Hepatocyte (in vitro differentiated cells): ENCODE measurements around the gene SOD2. TPM values are rescaled to one million over a fixed set of nuclear protein-coding genes. Genes with fewer than 3 reads are reported as not detected.
A peak's percentile ranks its signal among the peaks of the same experiment; 100 is the strongest.

Source experiments
- DNase-seq: peaks from one replicate; pipeline ENCODE4 v3.0.0-alpha.2; 2016; ENCODE audit warnings: low spot score
- H2AFZ ChIP-seq: fragments of 200-600 bp; sonication (generic); 2 replicates; pipeline ENCODE4 v1.6.0; 2016; ENCODE audit warnings: antibody characterized with exemption, mild to moderate bottlenecking
- H3K27ac ChIP-seq: fragments of 200-600 bp; sonication (generic); 2 replicates; pipeline ENCODE4 v1.5.1; 2016; ENCODE audit warnings: mild to moderate bottlenecking
- H3K27me3 ChIP-seq: fragments of 200-600 bp; sonication (generic); 2 replicates; pipeline ENCODE4 v1.6.1; 2016
- H3K36me3 ChIP-seq: fragments of 200-600 bp; sonication (generic); replicated peaks from 2 replicates; pipeline ENCODE4 v1.5.1; 2016; ENCODE audit warnings: low read depth; ENCODE audit not compliant: insufficient read depth
- H3K4me1 ChIP-seq: fragments of 200-600 bp; sonication (generic); 2 replicates; pipeline ENCODE4 v1.5.1; 2016; ENCODE audit warnings: mild to moderate bottlenecking, moderate library complexity; ENCODE audit not compliant: insufficient read depth
- H3K4me2 ChIP-seq: fragments of 200-600 bp; sonication (generic); 2 replicates; pipeline ENCODE4 v1.6.0; 2016
- H3K4me3 ChIP-seq: fragments of 200-600 bp; sonication (generic); 2 replicates; pipeline ENCODE4 v1.5.1; 2016; ENCODE audit warnings: mild to moderate bottlenecking
- H3K79me2 ChIP-seq: fragments of 200-600 bp; sonication (generic); 2 replicates; pipeline ENCODE4 v1.6.0; 2017; ENCODE audit warnings: mild to moderate bottlenecking
- H3K9me2 ChIP-seq: fragments of 200-600 bp; sonication (generic); replicated peaks from 2 replicates; pipeline ENCODE4 v1.6.0; 2017; ENCODE audit warnings: mild to moderate bottlenecking; ENCODE audit not compliant: insufficient read depth
- H3K9me3 ChIP-seq: fragments of 200-600 bp; sonication (generic); 2 replicates; pipeline ENCODE4 v1.5.1; 2016; ENCODE audit warnings: low read depth, mild to moderate bottlenecking
- H4K20me1 ChIP-seq: fragments of 200-600 bp; sonication (generic); 2 replicates; pipeline ENCODE4 v1.6.0; 2016; ENCODE audit warnings: mild to moderate bottlenecking; ENCODE audit not compliant: insufficient read depth, poor library complexity, severe bottlenecking
- CTCF ChIP-seq: fragments of 200-600 bp; sonication (generic); IDR thresholded peaks from 2 replicates; pipeline ENCODE4 v1.5.1; 2016; ENCODE audit warnings: antibody characterized with exemption, mild to moderate bottlenecking; ENCODE audit not compliant: poor library complexity
- EZH2 ChIP-seq: fragments of 200-600 bp; sonication (generic); IDR thresholded peaks from 2 replicates; pipeline ENCODE4 v1.6.1; 2016; ENCODE audit warnings: antibody characterized with exemption, mild to moderate bottlenecking, borderline replicate concordance
- EZH2phosphoT487 ChIP-seq: fragments of 200-600 bp; sonication (generic); IDR thresholded peaks from one replicate; pipeline ENCODE4 v1.6.1; 2018; ENCODE audit warnings: antibody characterized with exemption, mild to moderate bottlenecking, low read depth, moderate library complexity; ENCODE audit not compliant: unreplicated experiment, severe bottlenecking
- WGBS: methylation state at CpG from one replicate; pipeline ENCODE4 v1.1.6; 2016; ENCODE audit warnings: low lambda C conversion rate; ENCODE audit errors: missing lambda C conversion rate; 5-methylcytosine and 5-hydroxymethylcytosine counted together
- polyA plus RNA-seq: library from polyadenylated mRNA; unstranded; fragments of >200 nt; fragmentation: Nextera tagmentation; extraction: Ambion mirVana; gene quantifications from 2 replicates; pipeline ENCODE4 v1.2.1, GENCODE V29; 2016
- total RNA-seq: library from RNA; depleted of rRNA; stranded (reverse); fragments of >200 nt; gene quantifications from 2 replicates; pipeline ENCODE4 v1.2.3, GENCODE V29; 2014

The SOD2 gene
- total and polyA plus RNA-seq, 2 experiments from 2014 or later = 138 to 264 TPM

- Histone ChIP-seq H3K9me2 (no peaks in the 10 kb centered on the region), H3K27me3 (no peaks in the 10 kb centered on the region), H4K20me1 (no peaks in the 10 kb centered on the region), H3K79me2 (peaks cover 45% of the 10 kb centered on the region), H3K4me3 (no peak overlapping the region), H3K27ac (no peak overlapping the region), H3K4me2 (no peak overlapping the region), H3K9me3 (no peaks in the 10 kb centered on the region), H3K4me1 (no peaks in the 10 kb centered on the region), H3K36me3 (no peaks in the 10 kb centered on the region), H2AFZ (no peak overlapping the region)
- no peak for TF ChIP-seq CTCF
- 97% methylated on average over 7 of the region's 7 CpGs for WGBS
- DNase-seq = no peak
Observed at GRCh38 chr6:159719287-159719686, 26.2 kb upstream of the SOD2 start.

GRCh38 chr6:159718634-159719033 is 25.6 kb upstream of the SOD2 start:
- Histone ChIP-seq H3K27ac (no peak overlapping the region), H2AFZ (no peak overlapping the region), H3K36me3 (no peaks in the 10 kb centered on the region), H3K4me3 (no peak overlapping the region), H4K20me1 (no peaks in the 10 kb centered on the region), H3K79me2 (peaks cover 39% of the 10 kb centered on the region), H3K4me2 (no peak overlapping the region), H3K9me3 (no peaks in the 10 kb centered on the region), H3K27me3 (no peaks in the 10 kb centered on the region), H3K9me2 (no peaks in the 10 kb centered on the region), H3K4me1 (no peaks in the 10 kb centered on the region)
- WGBS = 76% methylated on average over 3 of the region's 3 CpGs
- no peak for TF ChIP-seq EZH2
- no peak for TF ChIP-seq CTCF
- no peak for TF ChIP-seq EZH2phosphoT487
- no peak for DNase-seq

GRCh38 chr6:159716247-159717096 is 23.4 kb upstream of the SOD2 start:
- Histone ChIP-seq H3K27me3 (no peaks in the 10 kb centered on the region), H3K4me1 (no peaks in the 10 kb centered on the region), H3K27ac (peak overlapping the region; percentile 79), H3K36me3 (no peaks in the 10 kb centered on the region), H3K79me2 (peaks cover 28% of the 10 kb centered on the region), H2AFZ (no peak overlapping the region), H3K4me3 (no peak overlapping the region), H4K20me1 (no peaks in the 10 kb centered on the region), H3K9me2 (no peaks in the 10 kb centered on the region), H3K4me2 (peak overlapping the region; percentile 33), H3K9me3 (no peaks in the 10 kb centered on the region)
- TF ChIP-seq EZH2phosphoT487 (no peak), EZH2 (no peak), CTCF (no peak)
- DNase-seq = peak; percentile 59
- 71% methylated on average over 5 of the region's 5 CpGs for WGBS
